A549 (cell line): ENCODE results near the gene DTNB.

Experiments used
- BHLHE40 ChIP-seq: IDR thresholded peaks from 2 replicates; pipeline ENCODE4 v1.6.1; 2012; ENCODE audit warnings: low read depth, low read length, inconsistent platforms
- CHD2 ChIP-seq: fragments of 150-350 bp; IDR thresholded peaks from 2 replicates; pipeline ENCODE4 v1.6.1; 2014; ENCODE audit warnings: low read length; ENCODE audit not compliant: partially characterized antibody
- FOSB ChIP-seq: fragments of 250-450 bp; sonication (Bioruptor Pico); IDR thresholded peaks from 2 replicates; pipeline ENCODE4 v1.5.0; 2020; ENCODE audit warnings: mild to moderate bottlenecking, moderate library complexity
- FOSL2 ChIP-seq, 2 experiments: fragments of 450-650 bp in 1 of 2; fragments of >200 bp in 1 of 2; sonication (Bioruptor Twin) in 1 of 2; formaldehyde crosslinking; IDR thresholded peaks; 2 replicates each; pipeline versions ENCODE4 v1.5.0 to v1.6.1; 2016 to 2020; ENCODE audit warnings: mild to moderate bottlenecking in 1 of 2, moderate library complexity in 1 of 2
- MAZ ChIP-seq: fragments of 150-350 bp; IDR thresholded peaks from 2 replicates; pipeline ENCODE4 v1.6.1; 2014; ENCODE audit warnings: antibody characterized with exemption, low read depth, low read length, borderline replicate concordance
- POLR2A ChIP-seq: IDR thresholded peaks from 2 replicates; pipeline ENCODE4 v1.6.1; 2012; ENCODE audit warnings: mild to moderate bottlenecking, low read length
- TP53 ChIP-seq: fragments of 250-450 bp; sonication (Bioruptor Pico); IDR thresholded peaks from 2 replicates; pipeline ENCODE4 v1.5.0; 2021; ENCODE audit warnings: mild to moderate bottlenecking, moderate library complexity
- TF ChIP-seq, protein P1 (sequence below): fragments of >200 bp; sonication (Bioruptor Twin); formaldehyde crosslinking; IDR thresholded peaks from 3 replicates; pipeline ENCODE4 v1.5.1; 2016
- TF ChIP-seq, protein P2 (sequence below): fragments of 250-450 bp; sonication (Bioruptor Pico); IDR thresholded peaks from 2 replicates; pipeline ENCODE4 v1.5.0; 2021; ENCODE audit warnings: mild to moderate bottlenecking, moderate library complexity, borderline replicate concordance

DNA sequence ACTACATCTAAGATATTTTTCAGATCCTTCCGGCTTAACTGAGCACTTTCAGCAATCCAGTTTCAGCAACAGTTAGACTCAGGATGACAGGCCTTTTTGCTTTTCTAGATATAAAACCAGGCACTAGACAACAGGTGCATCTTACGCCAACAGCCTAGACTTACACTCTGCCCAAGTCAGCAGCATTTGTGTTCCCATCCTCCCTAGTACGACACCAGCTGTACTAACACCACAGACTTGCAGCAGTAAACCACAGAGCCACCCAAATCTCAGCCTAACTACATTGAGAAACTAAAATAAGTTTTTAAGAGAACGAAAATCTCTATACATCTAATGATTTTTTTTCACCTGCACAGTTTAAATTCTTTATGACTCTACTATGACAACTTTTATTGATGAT, 241.8 kb downstream of the DTNB start:
- TF ChIP-seq POLR2A = no peak
- TF ChIP-seq, protein P1, sequence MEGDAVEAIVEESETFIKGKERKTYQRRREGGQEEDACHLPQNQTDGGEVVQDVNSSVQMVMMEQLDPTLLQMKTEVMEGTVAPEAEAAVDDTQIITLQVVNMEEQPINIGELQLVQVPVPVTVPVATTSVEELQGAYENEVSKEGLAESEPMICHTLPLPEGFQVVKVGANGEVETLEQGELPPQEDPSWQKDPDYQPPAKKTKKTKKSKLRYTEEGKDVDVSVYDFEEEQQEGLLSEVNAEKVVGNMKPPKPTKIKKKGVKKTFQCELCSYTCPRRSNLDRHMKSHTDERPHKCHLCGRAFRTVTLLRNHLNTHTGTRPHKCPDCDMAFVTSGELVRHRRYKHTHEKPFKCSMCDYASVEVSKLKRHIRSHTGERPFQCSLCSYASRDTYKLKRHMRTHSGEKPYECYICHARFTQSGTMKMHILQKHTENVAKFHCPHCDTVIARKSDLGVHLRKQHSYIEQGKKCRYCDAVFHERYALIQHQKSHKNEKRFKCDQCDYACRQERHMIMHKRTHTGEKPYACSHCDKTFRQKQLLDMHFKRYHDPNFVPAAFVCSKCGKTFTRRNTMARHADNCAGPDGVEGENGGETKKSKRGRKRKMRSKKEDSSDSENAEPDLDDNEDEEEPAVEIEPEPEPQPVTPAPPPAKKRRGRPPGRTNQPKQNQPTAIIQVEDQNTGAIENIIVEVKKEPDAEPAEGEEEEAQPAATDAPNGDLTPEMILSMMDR = no peak
- no peak for TF ChIP-seq CHD2
- no peak for TF ChIP-seq BHLHE40
- no peak for TF ChIP-seq FOSB (CRISPR knock-in tag)
- TF ChIP-seq, protein P2, sequence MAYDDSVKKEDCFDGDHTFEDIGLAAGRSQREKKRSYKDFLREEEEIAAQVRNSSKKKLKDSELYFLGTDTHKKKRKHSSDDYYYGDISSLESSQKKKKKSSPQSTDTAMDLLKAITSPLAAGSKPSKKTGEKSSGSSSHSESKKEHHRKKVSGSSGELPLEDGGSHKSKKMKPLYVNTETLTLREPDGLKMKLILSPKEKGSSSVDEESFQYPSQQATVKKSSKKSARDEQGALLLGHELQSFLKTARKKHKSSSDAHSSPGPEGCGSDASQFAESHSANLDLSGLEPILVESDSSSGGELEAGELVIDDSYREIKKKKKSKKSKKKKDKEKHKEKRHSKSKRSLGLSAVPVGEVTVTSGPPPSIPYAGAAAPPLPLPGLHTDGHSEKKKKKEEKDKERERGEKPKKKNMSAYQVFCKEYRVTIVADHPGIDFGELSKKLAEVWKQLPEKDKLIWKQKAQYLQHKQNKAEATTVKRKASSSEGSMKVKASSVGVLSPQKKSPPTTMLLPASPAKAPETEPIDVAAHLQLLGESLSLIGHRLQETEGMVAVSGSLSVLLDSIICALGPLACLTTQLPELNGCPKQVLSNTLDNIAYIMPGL = no peak
- no peak for TF ChIP-seq FOSL2 (IDR thresholded peaks at IDR 0.05)
- no peak for TF ChIP-seq FOSL2 (CRISPR knock-in tag; IDR thresholded peaks at IDR 0.05)
- no peak for TF ChIP-seq MAZ
- no peak for TF ChIP-seq TP53
